ENCODE measurements around the gene KIZ.
"Not testable (repeated sequence)": the region's sequence is repeated elsewhere in the genome, so short reads cannot be mapped to it uniquely, and the experiment has no call there.

The KIZ gene

GRCh38 chr20:21230220-21230619 is 104.3 kb downstream of the KIZ start:
- no peak for DNase-seq (ENCODE audit: low read depth, low spot score)

GRCh38 chr20:21230686-21231085 is 104.8 kb downstream of the KIZ start:
- no peak for DNase-seq (ENCODE audit: low read depth, low spot score)

GRCh38 chr20:21232546-21233280 is 106.8 kb downstream of the KIZ start:
- DNase-seq (ENCODE audit: low read depth, low spot score): no peak

GRCh38 chr20:21234324-21234723 is 108.4 kb downstream of the KIZ start:
- no peak for DNase-seq (ENCODE audit: low read depth, low spot score)

- no peak for DNase-seq (ENCODE audit: low read depth, low spot score)
Measured at GRCh38 chr20:21234806-21235483, 109.1 kb downstream of the KIZ start.

GRCh38 chr20:21235484-21236445 is 109.9 kb downstream of the KIZ start:
- DNase-seq (ENCODE audit: low read depth, low spot score): no peak

GRCh38 chr20:21237956-21238799 is 112.3 kb downstream of the KIZ start:
- no peak for DNase-seq (ENCODE audit: low read depth, low spot score)

GRCh38 chr20:21238818-21239536 is 113.1 kb downstream of the KIZ start:
- DNase-seq (ENCODE audit: low read depth, low spot score): no peak

- no peak for DNase-seq (ENCODE audit: low read depth, low spot score)
Measured at GRCh38 chr20:21240394-21240793, 114.5 kb downstream of the KIZ start.

- DNase-seq (ENCODE audit: low read depth, low spot score): no peak
Measured at GRCh38 chr20:21241406-21241805, 115.5 kb downstream of the KIZ start.

GRCh38 chr20:21243811-21244210 is 117.9 kb downstream of the KIZ start:
- no peak for DNase-seq (ENCODE audit: low read depth, low spot score)

- no peak for DNase-seq (ENCODE audit: low read depth, low spot score)
Measured at GRCh38 chr20:21244808-21245207, 118.9 kb downstream of the KIZ start.

- no peak for DNase-seq (ENCODE audit: low read depth, low spot score)
Measured at GRCh38 chr20:21246161-21246560, 120.3 kb downstream of the KIZ start.

- not testable (repeated sequence) for DNase-seq (ENCODE audit: low read depth, low spot score)
Measured at GRCh38 chr20:21247603-21248095, 121.8 kb downstream of the KIZ start.

- DNase-seq (ENCODE audit: low read depth, low spot score): no peak
Measured at GRCh38 chr20:21251278-21251677, 125.4 kb downstream of the KIZ start.

GRCh38 chr20:21257192-21257591 is 131.3 kb downstream of the KIZ start:
- DNase-seq (ENCODE audit: low read depth, low spot score): no peak

GRCh38 chr20:21258411-21258810 is 132.5 kb downstream of the KIZ start:
- no peak for DNase-seq (ENCODE audit: low read depth, low spot score)

GRCh38 chr20:21259346-21259745 is 133.5 kb downstream of the KIZ start:
- DNase-seq (ENCODE audit: low read depth, low spot score): no peak

- no peak for DNase-seq (ENCODE audit: low read depth, low spot score)
Measured at GRCh38 chr20:21262812-21263211, 136.9 kb downstream of the KIZ start.

All from iPS DF 19.7 (cell line).